HG03521 (cell line): ENCODE data around the gene CCDC122.

ENCODE experiments used
- ATAC-seq: cut with Tn5 transposase; IDR thresholded peaks from one replicate; pipeline ENCODE4 v1.9.1; 2021; ENCODE audit warnings: mild to moderate bottlenecking, moderate library complexity; ENCODE audit not compliant: unreplicated experiment

Gene CCDC122

GRCh38 chr13:43805071-43805468 lies 74.5 kb downstream of the CCDC122 start:
- no peak for ATAC-seq

DNA sequence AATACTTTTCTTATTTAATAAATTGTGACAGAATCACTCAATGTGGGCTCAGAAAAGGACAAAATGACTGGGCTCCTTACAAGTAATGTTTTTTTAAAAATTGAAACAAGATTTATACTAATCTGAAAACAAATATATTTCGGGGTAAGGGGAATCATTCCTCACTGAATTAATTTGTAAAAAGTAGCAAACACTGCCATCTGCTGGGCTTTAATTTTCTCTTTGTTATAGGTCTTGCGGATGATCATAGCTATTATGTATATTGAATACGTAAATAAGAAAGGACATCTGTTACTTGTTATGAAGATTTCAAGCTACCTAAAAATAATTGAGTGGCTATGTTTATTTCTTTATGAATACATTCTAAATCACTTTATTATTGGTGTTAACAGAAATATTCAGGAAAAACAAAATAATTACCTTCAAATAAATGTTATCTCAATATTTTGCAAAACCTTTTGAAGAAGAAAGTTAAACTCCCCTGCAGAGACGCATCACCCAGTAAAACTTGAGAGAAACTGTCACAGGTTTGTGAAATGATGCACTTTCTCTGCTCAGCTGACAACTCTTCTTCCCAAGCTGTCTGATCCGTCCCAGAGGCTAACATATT lies 75.0 kb downstream of the CCDC122 start:
- no peak for ATAC-seq

DNA sequence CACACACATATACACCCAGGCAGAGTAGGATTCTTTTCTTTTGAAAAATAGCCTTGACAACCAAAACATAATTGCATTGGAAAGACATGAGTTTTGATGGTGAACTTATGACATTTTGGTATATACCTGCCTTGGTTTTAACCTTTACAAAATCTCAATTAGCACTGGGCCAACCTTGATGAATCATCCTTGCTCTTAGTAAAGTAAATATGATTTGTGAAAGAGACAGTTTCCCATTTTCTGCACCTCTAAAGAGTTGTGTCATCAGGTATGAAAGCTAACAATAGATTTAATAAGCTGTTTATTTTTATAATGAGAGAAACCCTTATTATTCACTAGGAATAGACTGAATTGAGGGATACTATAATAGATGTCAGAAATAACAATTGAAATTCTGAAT lies 77.0 kb downstream of the CCDC122 start:
- no peak for ATAC-seq

GRCh38 chr13:43800828-43801227 lies 78.7 kb downstream of the CCDC122 start:
- ATAC-seq, result no peak

- no peak for ATAC-seq
Observed at GRCh38 chr13:43799191-43799590, 80.3 kb downstream of the CCDC122 start.

GRCh38 chr13:43797869-43798268 lies 81.7 kb downstream of the CCDC122 start:
- ATAC-seq, result no peak

DNA sequence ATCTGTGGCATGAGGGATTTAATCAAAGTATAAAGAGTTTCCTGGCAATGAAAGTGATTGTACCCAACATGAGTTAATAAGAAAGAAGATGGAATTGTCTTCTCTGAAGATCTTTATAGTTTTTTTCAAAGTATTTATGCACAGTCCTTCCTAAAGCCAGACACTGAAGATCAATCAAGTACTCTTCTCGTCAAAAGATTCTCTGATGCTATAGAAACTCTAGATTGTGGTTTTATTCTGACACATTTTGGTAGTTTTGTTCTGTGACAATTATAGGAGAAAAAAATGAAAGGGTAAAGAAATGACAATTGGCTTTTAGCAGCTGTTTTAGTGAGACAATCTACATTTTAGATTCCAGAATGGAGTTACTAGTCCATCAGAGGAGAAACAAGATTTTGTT lies 82.4 kb downstream of the CCDC122 start:
- ATAC-seq, result no peak

GRCh38 chr13:43794416-43794815 lies 85.1 kb downstream of the CCDC122 start:
- no peak for ATAC-seq

GRCh38 chr13:43792076-43792881 lies 87.3 kb downstream of the CCDC122 start:
- ATAC-seq, result no peak

DNA sequence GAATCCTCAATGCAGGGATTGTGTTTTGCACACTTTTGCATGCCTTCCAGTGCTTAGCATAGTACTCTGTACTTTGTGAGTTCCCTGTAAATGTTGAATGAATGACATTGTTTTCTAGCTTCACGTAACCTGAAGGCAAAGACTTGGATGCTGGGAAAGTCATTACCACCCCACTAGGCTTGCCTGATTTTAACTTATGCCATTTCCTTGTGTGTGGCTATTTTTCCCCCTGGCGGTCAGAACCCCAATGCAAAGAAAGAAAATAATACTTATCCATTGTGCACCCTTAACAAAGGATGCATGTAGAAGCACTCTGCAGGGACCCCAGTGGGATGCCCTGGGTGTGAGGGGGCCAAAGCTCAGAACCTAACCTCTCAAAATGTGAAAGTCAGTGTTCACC lies 91.5 kb downstream of the CCDC122 start:
- ATAC-seq, result no peak

- ATAC-seq, result no peak
Observed at GRCh38 chr13:43787518-43787891, 92.0 kb downstream of the CCDC122 start.

- no peak for ATAC-seq
Observed at GRCh38 chr13:43786766-43787517, 92.6 kb downstream of the CCDC122 start, which contains the start of gene ENOX1. Gene ENOX1 (minus strand): TSS chr13:43786972.

DNA sequence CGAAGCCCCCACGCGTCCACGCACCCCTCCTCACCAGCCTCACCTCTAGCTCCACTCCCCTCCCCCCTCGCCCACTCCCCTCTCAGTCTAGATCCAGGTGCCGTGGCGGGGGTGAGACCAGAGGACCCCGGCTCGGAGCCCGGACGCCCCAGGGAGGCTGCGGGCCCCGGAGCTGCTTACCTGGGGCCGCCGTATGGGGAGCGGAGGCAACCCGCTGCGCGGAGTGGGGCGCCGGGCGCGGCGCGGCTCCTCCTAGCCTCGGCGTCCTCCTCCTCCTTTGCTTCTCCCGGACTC lies 93.1 kb downstream of the CCDC122 start:
- no peak for ATAC-seq
